ENCODE measurements around the gene AHR.

GRCh38 chr7:17307558-17307957, 9.1 kb downstream of the AHR start:
- TF ChIP-seq, protein P1, sequence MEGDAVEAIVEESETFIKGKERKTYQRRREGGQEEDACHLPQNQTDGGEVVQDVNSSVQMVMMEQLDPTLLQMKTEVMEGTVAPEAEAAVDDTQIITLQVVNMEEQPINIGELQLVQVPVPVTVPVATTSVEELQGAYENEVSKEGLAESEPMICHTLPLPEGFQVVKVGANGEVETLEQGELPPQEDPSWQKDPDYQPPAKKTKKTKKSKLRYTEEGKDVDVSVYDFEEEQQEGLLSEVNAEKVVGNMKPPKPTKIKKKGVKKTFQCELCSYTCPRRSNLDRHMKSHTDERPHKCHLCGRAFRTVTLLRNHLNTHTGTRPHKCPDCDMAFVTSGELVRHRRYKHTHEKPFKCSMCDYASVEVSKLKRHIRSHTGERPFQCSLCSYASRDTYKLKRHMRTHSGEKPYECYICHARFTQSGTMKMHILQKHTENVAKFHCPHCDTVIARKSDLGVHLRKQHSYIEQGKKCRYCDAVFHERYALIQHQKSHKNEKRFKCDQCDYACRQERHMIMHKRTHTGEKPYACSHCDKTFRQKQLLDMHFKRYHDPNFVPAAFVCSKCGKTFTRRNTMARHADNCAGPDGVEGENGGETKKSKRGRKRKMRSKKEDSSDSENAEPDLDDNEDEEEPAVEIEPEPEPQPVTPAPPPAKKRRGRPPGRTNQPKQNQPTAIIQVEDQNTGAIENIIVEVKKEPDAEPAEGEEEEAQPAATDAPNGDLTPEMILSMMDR (IDR thresholded peaks at IDR 0.05; ENCODE audit: extremely low read depth in 1 of 2, insufficient read depth in 1 of 2, low read depth in 1 of 2, low read length in 2 of 2) = no peak
- TF ChIP-seq POLR2A (IDR thresholded peaks at IDR 0.05; ENCODE audit: low read depth, low read length) (no peak), JUN (IDR thresholded peaks at IDR 0.05; ENCODE audit: borderline replicate concordance, insufficient read depth, insufficient read length, low read depth) (no peak), MAX (IDR thresholded peaks at IDR 0.05; ENCODE audit: insufficient read depth, insufficient read length) (no peak)

All from endothelial cell of umbilical vein (primary cell).